ENCODE data around the gene SCN2B.

Gene SCN2B

DNA sequence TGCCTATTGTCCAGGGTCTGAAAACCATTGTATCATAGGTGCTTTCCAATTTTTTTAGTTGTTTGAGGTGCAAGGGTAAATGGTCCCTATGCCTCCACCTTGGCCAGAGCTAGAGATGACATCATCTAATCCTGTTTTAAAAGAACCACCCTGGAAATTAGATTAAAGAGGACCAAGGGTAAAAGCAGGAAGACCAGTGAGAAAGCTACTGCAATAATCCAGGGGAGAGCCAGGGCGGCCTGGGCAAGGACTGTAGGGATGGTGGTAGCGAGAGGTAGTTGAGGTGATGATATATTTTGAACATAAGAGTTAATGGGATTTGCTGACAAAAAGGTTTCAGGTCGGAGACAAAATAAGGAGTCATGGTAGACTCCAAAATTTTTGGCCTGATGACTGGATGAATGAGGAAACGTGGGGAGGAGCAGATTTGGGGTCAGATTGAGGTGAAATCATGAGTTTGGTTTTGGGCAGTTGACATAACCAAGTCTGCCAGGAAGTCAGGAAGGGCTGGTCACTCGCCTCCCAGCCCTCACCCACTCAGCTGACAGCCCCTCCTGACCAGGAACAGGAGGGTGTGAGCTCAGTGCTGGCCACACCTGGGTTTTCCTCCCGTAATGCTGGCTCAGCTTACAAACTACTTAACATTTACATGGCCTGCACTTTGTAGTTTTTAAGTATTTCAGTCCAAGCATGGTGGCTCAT lies 46.8 kb downstream of the SCN2B start:
- no peaks in the 10 kb centered on the region for H4K20me1 ChIP-seq (ENCODE audit: insufficient read depth)
- no peaks in the 10 kb centered on the region for H3K79me2 ChIP-seq (ENCODE audit: insufficient read depth, low read depth)
- no peak overlapping the region for H3K4me3 ChIP-seq (IDR thresholded peaks at IDR 0.05; ENCODE audit: insufficient read depth, low read depth, low read length)
- no peak overlapping the region for H2AFZ ChIP-seq (ENCODE audit: low read depth)
- H3K27ac ChIP-seq: no peak overlapping the region
- no peaks in the 10 kb centered on the region for H3K4me1 ChIP-seq (ENCODE audit: low read depth, poor library complexity, severe bottlenecking)
- TF ChIP-seq, protein P1, sequence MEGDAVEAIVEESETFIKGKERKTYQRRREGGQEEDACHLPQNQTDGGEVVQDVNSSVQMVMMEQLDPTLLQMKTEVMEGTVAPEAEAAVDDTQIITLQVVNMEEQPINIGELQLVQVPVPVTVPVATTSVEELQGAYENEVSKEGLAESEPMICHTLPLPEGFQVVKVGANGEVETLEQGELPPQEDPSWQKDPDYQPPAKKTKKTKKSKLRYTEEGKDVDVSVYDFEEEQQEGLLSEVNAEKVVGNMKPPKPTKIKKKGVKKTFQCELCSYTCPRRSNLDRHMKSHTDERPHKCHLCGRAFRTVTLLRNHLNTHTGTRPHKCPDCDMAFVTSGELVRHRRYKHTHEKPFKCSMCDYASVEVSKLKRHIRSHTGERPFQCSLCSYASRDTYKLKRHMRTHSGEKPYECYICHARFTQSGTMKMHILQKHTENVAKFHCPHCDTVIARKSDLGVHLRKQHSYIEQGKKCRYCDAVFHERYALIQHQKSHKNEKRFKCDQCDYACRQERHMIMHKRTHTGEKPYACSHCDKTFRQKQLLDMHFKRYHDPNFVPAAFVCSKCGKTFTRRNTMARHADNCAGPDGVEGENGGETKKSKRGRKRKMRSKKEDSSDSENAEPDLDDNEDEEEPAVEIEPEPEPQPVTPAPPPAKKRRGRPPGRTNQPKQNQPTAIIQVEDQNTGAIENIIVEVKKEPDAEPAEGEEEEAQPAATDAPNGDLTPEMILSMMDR (conservative IDR thresholded peaks at IDR 0.05; ENCODE audit: low read depth, low read length): no peak
- no peaks in the 10 kb centered on the region for H3K27me3 ChIP-seq (ENCODE audit: insufficient read depth, low read depth)
- H3K36me3 ChIP-seq (ENCODE audit: insufficient read depth): no peaks in the 10 kb centered on the region
- no peak overlapping the region for H3K4me2 ChIP-seq
- no peak overlapping the region for H3K9ac ChIP-seq

DNA sequence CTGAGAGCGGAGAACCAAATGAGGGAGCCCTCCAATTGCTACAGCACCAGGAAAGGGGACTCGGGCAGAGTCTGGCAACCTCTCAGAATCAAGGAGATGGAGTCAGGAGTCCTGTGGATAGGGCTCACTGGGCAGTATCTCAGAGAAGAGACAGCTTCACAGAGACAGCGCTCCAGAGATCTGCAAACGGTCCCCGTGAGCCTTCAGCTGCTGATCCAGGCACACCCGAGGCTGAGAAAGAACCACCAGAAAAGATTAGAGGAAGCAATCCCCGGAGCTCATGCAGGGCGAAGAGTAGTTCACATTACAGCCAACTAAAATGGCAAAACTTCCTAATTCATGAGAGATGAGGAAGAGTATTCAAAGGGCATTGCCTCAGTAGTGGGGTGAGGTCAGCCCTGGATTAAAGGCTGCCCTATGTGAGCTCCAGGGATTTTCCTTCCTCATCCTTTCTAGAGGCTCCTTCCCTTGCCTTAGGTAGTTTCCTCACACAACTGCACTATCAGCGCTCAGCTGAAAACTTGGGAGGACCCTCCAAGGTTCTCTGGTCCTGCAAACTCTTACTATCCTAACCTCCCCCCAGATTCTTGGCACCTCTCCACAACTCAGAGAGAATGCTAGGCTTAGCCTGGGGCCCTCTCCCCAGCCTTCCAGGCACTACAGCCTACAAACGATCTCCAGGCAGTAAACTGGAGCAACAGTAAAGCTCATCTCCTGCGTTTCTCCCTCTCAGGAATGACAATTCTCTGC lies 47.5 kb downstream of the SCN2B start:
- Histone ChIP-seq H3K4me1 (ENCODE audit: low read depth, poor library complexity, severe bottlenecking) (no peaks in the 10 kb centered on the region), H3K4me3 (IDR thresholded peaks at IDR 0.05; ENCODE audit: insufficient read depth, low read depth, low read length) (no peak overlapping the region), H4K20me1 (ENCODE audit: insufficient read depth) (no peaks in the 10 kb centered on the region), H2AFZ (ENCODE audit: low read depth) (no peak overlapping the region), H3K36me3 (ENCODE audit: insufficient read depth) (no peaks in the 10 kb centered on the region), H3K9ac (no peak overlapping the region), H3K27ac (no peak overlapping the region), H3K27me3 (ENCODE audit: insufficient read depth, low read depth) (no peaks in the 10 kb centered on the region), H3K4me2 (no peak overlapping the region), H3K79me2 (ENCODE audit: insufficient read depth, low read depth) (no peaks in the 10 kb centered on the region)
- TF ChIP-seq, protein P1 (conservative IDR thresholded peaks at IDR 0.05; ENCODE audit: low read depth, low read length): no peak

DNA sequence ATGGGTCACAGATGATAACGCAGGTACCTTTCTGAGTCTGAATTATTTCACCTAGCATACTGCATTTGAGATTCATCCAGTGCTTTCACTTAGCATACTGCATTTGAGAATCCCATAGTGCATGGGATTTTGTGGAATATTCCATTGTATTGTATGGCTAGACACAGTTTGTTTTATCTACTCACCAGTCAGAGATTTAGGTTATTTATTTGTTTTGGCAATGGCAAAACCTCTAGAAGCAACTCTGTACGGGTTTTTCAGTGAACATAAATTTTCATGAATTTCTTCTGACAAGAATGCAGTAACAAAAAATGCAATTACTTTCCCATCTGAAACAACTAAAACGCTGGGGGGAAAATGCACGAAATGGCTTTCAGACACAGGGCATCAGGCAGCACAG lies 48.1 kb downstream of the SCN2B start:
- H3K4me1 ChIP-seq (ENCODE audit: low read depth, poor library complexity, severe bottlenecking): no peaks in the 10 kb centered on the region
- no peak overlapping the region for H3K9ac ChIP-seq
- H3K79me2 ChIP-seq (ENCODE audit: insufficient read depth, low read depth): no peaks in the 10 kb centered on the region
- H3K27ac ChIP-seq: no peak overlapping the region
- no peak overlapping the region for H3K4me3 ChIP-seq (IDR thresholded peaks at IDR 0.05; ENCODE audit: insufficient read depth, low read depth, low read length)
- no peaks in the 10 kb centered on the region for H4K20me1 ChIP-seq (ENCODE audit: insufficient read depth)
- TF ChIP-seq, protein P1 (conservative IDR thresholded peaks at IDR 0.05; ENCODE audit: low read depth, low read length): no peak
- no peaks in the 10 kb centered on the region for H3K27me3 ChIP-seq (ENCODE audit: insufficient read depth, low read depth)
- H2AFZ ChIP-seq (ENCODE audit: low read depth): no peak overlapping the region
- H3K36me3 ChIP-seq (ENCODE audit: insufficient read depth): no peaks in the 10 kb centered on the region
- no peak overlapping the region for H3K4me2 ChIP-seq

DNA sequence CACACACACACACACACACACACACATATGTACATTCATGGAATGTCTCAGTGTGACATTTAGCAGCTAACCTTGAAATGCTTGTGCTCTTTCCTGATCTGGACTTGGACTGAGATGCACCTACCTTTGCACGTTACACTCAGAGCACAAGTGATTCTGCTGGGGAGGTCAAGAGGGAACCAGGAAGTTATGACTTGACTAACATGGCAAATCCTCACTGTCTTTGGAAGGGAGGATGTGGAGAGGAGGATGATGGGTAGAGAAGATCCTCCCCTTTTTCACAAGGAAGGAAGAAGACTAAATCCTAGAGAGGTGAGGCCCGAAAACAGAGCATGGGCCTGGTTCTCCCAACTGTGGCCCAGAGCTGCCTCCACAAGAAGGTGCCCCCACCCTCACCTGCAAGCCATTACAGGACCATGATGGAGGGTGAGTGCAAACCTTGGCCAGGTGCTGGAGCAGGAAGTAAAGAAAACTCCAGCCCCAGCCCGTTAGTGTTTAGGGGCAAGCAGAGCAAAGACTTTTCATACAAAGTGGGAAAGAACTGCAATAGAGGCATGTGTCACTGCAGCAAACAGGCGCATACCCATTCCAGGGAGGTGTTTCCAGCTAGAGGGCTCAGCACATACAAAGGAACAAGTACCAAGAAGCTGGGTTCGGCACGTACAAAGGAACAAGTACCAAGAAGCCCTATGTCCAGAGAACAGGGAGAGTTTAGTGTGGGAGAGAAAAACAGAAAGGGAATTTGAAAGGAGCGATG lies 50.2 kb downstream of the SCN2B start:
- Histone ChIP-seq H3K27me3 (ENCODE audit: insufficient read depth, low read depth) (no peaks in the 10 kb centered on the region), H3K9ac (no peak overlapping the region), H2AFZ (ENCODE audit: low read depth) (no peak overlapping the region), H3K36me3 (ENCODE audit: insufficient read depth) (no peaks in the 10 kb centered on the region), H3K4me2 (no peak overlapping the region), H4K20me1 (ENCODE audit: insufficient read depth) (no peaks in the 10 kb centered on the region), H3K4me1 (ENCODE audit: low read depth, poor library complexity, severe bottlenecking) (no peaks in the 10 kb centered on the region), H3K4me3 (IDR thresholded peaks at IDR 0.05; ENCODE audit: insufficient read depth, low read depth, low read length) (no peak overlapping the region), H3K79me2 (ENCODE audit: insufficient read depth, low read depth) (no peaks in the 10 kb centered on the region), H3K27ac (no peak overlapping the region)
- TF ChIP-seq, protein P1 (conservative IDR thresholded peaks at IDR 0.05; ENCODE audit: low read depth, low read length): no peak
